Measurements from ENCODE around the gene APCDD1.

APCDD1 gene

GRCh38 chr18:10431680-10432079 lies 22.8 kb upstream of the APCDD1 start:
- DNase-seq (ENCODE audit: low read depth): no peak

GRCh38 chr18:10432781-10433180 lies 21.7 kb upstream of the APCDD1 start:
- DNase-seq (ENCODE audit: low read depth): no peak

- no peak for DNase-seq (ENCODE audit: low read depth)
These were observed 18.3 kb upstream of the APCDD1 start for GRCh38 chr18:10436160-10436559.

- no peak for DNase-seq (ENCODE audit: low read depth)
These were observed 16.6 kb upstream of the APCDD1 start for GRCh38 chr18:10437837-10438236.

- DNase-seq (ENCODE audit: low read depth): no peak
These were observed 14.5 kb upstream of the APCDD1 start for GRCh38 chr18:10439898-10440297.

GRCh38 chr18:10440884-10441283 lies 13.6 kb upstream of the APCDD1 start:
- no peak for DNase-seq (ENCODE audit: low read depth)

GRCh38 chr18:10441472-10441871 lies 13.0 kb upstream of the APCDD1 start:
- DNase-seq (ENCODE audit: low read depth): no peak

GRCh38 chr18:10442551-10442971 lies 11.9 kb upstream of the APCDD1 start:
- DNase-seq (ENCODE audit: low read depth): no peak

- no peak for DNase-seq (ENCODE audit: low read depth)
These were observed 11.4 kb upstream of the APCDD1 start for GRCh38 chr18:10443001-10443400.

GRCh38 chr18:10444314-10445006 lies 10.0 kb upstream of the APCDD1 start:
- DNase-seq (ENCODE audit: low read depth): no peak

GRCh38 chr18:10449396-10449795 lies 5.0 kb upstream of the APCDD1 start:
- no peak for DNase-seq (ENCODE audit: low read depth)

- no peak for DNase-seq (ENCODE audit: low read depth)
These were observed 3.4 kb upstream of the APCDD1 start for GRCh38 chr18:10450986-10451385.

GRCh38 chr18:10453261-10453805 lies 1.1 kb upstream of the APCDD1 start:
- no peak for DNase-seq (ENCODE audit: low read depth)

- DNase-seq (ENCODE audit: low read depth): no peak
These were observed 484 bp downstream of the APCDD1 start for GRCh38 chr18:10454681-10455557.

- no peak for DNase-seq (ENCODE audit: low read depth)
These were observed 1.5 kb downstream of the APCDD1 start for GRCh38 chr18:10455726-10456453.

- no peak for DNase-seq (ENCODE audit: low read depth)
These were observed 2.3 kb downstream of the APCDD1 start for GRCh38 chr18:10456718-10457117.

GRCh38 chr18:10457128-10457527 lies 2.7 kb downstream of the APCDD1 start:
- no peak for DNase-seq (ENCODE audit: low read depth)

- no peak for DNase-seq (ENCODE audit: low read depth)
These were observed 3.3 kb downstream of the APCDD1 start for GRCh38 chr18:10457767-10458166.

GRCh38 chr18:10458691-10459090 lies 4.3 kb downstream of the APCDD1 start:
- no peak for DNase-seq (ENCODE audit: low read depth)

GRCh38 chr18:10459587-10459986 lies 5.2 kb downstream of the APCDD1 start:
- DNase-seq (ENCODE audit: low read depth): no peak

GRCh38 chr18:10460414-10461018 lies 6.1 kb downstream of the APCDD1 start:
- DNase-seq (ENCODE audit: low read depth): no peak

- DNase-seq (ENCODE audit: low read depth): no peak
These were observed 7.6 kb downstream of the APCDD1 start for GRCh38 chr18:10461989-10462388.
